Ramos (cell line): ENCODE data around the gene MPC1.

Experiments used
- in situ Hi-C: fragments of 300-500 bp; cut with MboI; formaldehyde crosslinking; loops from one replicate; pipeline ENCODE4 v1.14.3; 2022; ENCODE audit warnings: low sequenced_read_pairs; ENCODE audit not compliant: unreplicated experiment

The MPC1 gene

GRCh38 chr6:166330612-166331011 lies 52.1 kb downstream of the MPC1 start:
- in situ Hi-C loops: no loop called here

GRCh38 chr6:166325383-166326042 lies 57.2 kb downstream of the MPC1 start:
- in situ Hi-C loops: no loop called here

DNA sequence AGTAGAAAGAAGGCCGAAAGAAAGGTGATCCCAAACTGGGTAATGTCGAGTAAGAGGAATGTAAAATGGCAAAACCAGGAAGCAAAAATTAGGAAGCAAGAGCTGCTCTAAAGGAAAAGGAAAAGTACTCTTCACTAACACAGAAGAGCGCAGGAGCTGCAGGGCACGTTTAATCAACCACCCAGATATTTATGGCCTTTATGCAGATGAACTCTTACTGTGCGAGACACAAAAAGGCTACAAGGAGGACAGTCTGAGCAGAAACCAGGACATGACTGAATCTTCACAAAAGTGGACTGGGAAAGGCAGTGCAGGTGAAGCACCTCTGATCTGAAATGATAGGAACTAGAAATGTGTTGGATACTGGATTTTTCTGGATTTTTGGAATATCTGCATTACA lies 59.3 kb downstream of the MPC1 start:
- in situ Hi-C loops: no loop called here

DNA sequence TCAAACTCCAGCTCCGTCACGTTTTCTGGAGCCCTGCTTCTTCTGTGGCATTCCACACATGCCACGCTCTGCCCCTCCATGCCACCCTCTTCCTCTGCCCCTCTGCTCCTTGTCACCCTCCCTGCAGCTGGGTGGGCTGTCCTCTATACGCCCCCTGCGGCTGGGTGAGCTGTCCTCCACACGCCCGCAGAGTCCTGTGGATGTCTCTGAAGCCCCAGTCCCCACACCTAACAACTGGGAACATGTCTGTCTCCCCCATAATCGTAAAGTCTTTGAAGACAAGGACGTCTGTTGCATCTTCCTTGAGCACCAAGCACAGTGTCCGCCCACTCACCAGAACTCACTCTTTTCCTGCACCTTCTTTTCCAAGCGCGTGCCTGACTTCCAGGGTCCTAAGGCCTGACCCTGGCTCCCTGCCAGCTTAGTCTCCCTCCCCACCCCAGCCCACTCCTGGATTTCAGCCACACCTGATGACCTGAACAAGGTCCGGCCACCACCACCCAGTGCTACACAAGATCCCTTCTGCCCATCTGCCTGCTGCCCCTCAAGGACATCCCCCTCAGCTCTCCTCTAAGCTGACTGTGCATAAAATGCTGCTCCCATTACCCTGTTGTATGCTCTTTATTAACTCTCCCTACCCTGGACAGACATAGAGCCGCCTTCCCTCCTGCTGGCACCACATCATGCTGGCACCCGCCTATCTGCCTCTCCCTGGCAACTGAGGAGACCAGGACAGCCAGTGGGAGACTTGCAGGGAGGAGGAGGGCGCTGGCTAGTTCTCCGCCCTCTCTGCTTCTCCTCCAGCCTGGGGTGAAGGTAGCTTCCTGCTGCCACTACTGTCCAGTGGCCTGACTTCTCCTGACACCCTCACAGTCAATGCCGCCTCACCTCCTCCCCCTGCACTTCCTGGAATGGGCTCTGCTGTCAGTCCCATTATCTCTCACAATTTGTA lies 63.8 kb downstream of the MPC1 start:
- in situ Hi-C loops: loop anchor here (5.0 kb wide), 1 partner anchor 78 kb away; no protein-coding TSS in a partner anchor

DNA sequence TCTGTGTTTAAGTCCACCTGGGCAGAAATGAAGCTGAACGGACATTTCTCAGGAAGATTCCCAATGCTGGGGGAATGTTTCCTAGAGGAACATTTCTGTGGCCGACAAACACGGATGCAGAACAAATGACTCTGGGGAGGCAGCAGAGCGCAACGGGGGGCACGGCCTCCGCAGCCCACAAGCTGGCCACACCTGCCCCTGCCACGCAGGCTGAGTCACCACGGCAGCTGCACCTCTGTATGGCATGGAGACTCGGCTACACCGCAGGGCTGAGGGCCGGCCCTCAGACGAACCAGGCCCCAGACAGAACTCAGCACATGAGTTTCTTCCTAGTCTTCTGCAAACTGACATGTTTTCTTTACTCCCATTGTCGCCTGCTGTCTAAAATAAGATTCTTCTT lies 64.5 kb downstream of the MPC1 start:
- in situ Hi-C loops: loop anchor here (5.0 kb wide), 1 partner anchor 79 kb away; no protein-coding TSS in a partner anchor

DNA sequence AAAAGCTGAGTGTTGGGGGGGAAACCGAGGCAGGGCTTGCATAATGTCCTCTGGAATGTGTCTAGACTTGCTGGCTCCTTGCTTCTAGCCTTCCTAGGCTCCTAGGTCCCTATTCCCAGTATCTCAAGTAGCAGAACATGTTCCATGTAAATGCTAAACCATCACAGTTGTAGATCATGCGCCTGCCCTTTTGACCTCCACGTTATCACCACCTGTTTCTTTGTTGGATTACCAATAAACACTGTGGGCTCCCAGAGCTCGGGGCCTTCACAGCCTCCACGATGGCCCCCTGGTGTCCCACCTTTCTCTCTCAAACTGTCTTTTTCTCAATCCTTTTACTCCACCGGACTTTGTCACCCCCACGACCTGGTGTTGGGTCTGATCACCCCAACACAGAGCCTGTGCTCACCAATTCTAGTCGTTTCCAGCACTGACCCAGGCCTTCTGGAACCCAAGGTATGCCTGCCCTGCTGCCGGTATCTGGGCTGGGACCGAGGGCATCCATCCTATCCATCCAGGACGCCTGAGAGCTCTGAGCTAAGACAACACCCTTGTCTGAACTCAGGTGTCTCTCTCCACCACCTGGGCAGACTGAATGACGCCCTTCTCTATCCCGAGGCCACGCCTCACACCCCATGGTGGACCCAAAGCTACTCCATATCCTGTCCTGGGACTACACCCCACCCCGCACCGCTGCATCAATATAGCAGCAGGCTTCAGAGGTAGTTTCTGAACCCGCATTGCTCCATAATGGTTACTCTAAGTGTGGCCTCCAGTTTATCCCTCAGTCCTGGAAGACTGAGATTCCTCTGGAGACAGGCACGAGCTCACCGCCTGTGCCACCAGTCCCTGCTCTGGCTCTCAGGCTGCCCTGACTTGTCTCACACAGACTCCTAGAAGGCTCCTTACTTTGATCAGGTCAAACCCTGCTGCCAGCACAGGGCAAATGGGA lies 65.2 kb downstream of the MPC1 start:
- in situ Hi-C loops: loop anchor here (5.0 kb wide), 1 partner anchor 80 kb away; no protein-coding TSS in a partner anchor

DNA sequence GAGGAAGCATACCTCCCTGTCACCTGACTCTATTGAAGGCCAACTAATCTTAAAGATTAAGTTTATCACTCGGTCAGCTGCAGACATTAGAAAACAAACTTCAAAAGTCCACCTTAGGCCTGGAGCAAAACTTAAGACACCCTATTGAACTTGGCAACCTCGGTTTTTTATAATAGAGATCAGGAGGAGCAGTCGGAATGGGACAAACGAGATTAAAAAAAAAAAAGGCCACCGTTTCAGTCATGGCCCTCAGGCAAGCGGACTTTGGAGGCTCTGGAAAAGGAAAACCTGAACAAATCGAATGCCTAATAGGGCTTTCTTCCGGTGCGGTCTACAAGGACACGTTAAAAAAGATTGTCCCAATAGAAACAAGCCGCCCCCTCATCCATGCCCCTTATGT lies 67.3 kb downstream of the MPC1 start:
- in situ Hi-C loops: loop anchor here (5.0 kb wide), 1 partner anchor 82 kb away; no protein-coding TSS in a partner anchor
